GM19351 (cell line): Measurements from ENCODE around the gene CCND1.
"Not testable (repeated sequence)": the region's sequence is repeated elsewhere in the genome, so short reads cannot be mapped to it uniquely, and the experiment has no call there.

Source experiments
- ATAC-seq: cut with Tn5 transposase; IDR thresholded peaks from one replicate; pipeline ENCODE4 v1.9.1; 2021; ENCODE audit warnings: mild to moderate bottlenecking, moderate library complexity; ENCODE audit not compliant: unreplicated experiment

CCND1 gene

DNA sequence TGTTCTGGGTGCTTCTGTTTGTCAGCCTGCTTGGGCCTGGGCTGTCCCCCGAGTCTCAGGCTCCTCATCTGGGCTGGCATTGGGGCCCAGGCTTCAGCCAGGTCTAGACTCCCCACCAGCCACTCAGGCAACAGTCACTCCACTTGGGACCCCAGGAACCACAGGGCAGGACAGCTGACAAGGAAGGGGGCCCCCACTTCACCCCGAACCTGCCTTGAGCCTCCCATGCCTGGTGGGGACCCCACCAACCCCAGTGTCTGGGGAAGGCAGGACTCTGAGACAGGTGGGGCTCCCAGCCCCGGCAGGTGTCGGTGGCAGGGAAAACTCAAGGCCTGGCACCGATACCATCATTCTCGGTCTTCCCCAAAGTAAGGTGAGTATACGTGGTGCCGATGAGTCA lies 45.9 kb downstream of the CCND1 start:
- ATAC-seq: no peak

- ATAC-seq: not testable (repeated sequence)
Measured at GRCh38 chr11:69687969-69688771, 47.2 kb downstream of the CCND1 start.

GRCh38 chr11:69689484-69690319 lies 48.7 kb downstream of the CCND1 start:
- no peak for ATAC-seq

GRCh38 chr11:69691463-69691862 lies 50.5 kb downstream of the CCND1 start:
- no peak for ATAC-seq

DNA sequence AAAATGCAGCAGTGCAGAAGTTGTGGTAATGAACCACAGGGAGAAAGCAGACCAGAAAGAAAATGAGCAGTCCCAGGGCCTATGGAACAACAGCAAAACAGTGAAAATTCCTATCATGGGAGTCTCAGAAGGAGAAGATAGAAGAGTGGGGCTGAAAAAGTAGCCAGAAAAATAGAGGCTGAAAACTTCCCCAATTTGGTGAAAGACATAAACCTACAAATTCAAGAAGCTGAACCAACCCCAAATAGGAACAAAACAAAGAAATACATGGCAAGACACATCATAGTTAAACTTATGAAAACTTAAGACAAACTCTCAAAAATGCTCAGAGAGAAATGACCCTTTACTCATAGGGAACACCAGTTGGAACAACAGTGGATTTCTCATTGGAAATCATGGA lies 51.5 kb downstream of the CCND1 start:
- ATAC-seq: no peak

- ATAC-seq: no peak
Measured at GRCh38 chr11:69694781-69695180, 53.8 kb downstream of the CCND1 start.

GRCh38 chr11:69695581-69695980 lies 54.6 kb downstream of the CCND1 start:
- ATAC-seq: no peak

DNA sequence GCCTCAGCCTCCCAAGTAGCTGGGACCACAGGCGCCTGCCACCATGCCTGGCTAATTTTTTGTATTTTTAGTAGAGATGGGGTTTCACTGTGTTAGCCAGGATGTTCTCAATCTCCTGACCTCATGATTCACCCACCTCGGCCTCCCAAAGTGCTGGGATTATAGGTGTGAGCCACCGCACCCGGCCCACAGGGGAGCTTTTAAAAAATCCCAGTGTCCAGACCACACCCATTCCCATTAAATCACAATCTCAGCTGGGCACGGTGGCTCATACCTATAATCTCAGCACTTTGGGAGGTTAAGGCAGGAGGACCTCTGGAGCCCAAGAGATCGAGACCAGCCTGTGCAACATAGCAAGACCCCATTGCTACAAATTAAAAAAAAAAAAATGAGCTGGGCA lies 55.0 kb downstream of the CCND1 start:
- not testable (repeated sequence) for ATAC-seq

GRCh38 chr11:69696749-69697468 lies 56.0 kb downstream of the CCND1 start:
- ATAC-seq: no peak

DNA sequence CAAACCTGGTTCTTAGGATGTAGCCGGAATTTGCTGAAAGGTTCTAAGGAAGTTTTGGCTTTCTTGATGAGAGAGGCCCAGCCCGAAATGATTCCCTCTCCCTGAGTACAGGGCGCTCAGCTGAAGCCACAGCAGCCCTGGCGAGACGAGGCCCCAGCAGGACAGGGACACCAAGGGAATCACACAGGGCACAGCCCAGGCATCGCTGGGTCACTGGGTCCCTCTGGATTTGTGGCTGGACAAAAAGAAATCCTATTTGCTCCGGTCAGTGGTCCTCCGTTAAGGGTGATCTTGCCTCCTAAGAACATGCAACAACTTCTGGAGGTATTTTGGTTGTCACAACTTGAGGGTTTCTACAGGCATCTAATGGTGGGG lies 56.5 kb downstream of the CCND1 start:
- no peak for ATAC-seq

GRCh38 chr11:69697861-69698260 lies 56.9 kb downstream of the CCND1 start:
- ATAC-seq: no peak

- ATAC-seq: no peak
Measured at GRCh38 chr11:69698362-69698761, 57.4 kb downstream of the CCND1 start.

DNA sequence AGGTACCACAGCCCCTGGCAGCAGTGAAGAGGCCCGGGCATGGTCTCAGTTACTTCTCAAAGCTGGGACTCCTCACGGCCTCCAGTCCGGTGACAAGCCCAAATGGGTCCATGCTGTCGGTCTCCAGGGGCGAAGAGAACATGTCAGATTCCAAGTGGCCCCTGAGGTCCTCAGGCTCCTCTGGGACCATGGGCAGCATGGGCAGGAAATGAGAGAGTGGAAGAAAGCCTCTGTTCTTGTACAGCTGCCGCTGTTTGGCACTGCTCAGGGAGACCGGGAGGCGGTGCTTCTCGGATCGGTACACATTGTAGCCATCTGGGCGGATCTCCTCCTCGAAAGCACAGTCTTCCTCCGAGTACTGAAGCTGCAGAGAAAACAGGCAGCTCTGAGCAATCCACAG lies 58.3 kb downstream of the CCND1 start:
- no peak for ATAC-seq

DNA sequence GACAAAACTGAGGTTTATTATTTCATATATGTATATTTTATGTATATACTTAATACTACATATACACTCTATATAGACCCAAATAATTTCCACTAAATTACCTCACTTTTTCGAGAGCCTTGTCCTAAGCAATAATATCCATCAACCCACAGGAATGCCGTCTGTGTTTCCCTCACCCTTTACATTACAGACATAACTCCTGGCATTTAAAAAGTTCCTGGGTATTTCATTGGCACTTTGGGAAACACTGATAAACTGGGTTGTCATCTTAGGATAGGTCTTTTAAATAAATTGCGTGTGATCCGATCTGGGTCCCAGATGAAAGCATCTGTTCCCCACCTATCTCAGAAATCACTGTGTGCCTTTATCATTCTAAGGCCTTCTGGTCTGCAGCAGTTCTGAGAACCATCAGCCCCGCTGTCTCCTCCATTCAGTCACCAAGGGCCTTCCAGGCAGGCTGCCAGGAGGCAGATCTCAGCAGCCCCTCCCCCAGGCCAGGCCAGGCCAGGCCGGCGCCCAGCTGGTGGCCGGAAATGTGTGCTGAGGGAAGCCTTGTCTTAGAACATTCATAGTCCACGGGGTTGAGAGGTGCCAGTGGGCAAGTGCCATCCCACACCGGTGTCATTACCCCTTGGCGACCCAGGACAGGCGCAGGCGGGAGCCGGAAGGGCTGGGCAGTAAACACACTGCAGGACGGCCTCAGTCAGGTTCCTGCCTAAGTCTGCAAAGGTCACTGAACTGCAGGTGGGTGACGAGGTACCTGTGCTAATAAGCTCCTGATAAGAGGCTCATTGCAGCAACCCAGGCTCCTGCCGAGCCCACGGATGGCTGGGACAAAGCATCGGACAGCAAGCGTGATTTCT lies 59.6 kb downstream of the CCND1 start:
- ATAC-seq: no peak

- no peak for ATAC-seq
Measured at GRCh38 chr11:69702239-69702691, 61.3 kb downstream of the CCND1 start.

DNA sequence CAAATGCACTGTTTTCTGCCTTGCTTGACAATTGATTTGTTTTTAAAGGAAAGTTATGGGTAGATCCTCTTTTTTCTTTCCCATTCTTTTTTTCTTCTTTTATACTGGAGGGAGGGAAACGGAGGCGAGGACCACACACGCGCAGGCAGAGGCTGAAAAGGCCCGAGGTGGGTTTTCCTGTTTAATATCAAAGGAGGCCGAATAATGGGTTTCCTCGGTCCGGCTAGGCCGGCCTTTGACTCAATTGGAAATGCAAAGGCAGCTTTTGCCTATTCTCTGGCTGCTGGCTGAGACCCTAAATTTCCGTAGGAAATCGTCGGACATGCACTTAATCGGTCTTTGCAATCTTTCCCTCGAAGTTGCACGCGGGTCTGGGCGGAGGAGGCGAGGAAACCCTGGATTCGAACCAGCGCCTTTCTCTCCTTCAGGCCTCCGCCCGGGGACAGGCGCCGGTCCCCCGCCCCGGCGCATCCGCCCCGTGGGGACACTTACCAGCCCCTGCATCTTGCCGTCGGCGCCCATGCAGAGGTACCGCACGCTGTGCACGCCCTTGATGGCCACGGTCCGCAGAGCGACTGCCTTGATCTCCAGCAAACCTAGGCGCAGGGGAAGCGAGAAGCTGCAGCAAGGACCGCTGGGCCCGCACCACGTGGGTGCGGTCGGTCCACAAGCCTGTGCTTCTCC lies 62.0 kb downstream of the CCND1 start:
- ATAC-seq: no peak

DNA sequence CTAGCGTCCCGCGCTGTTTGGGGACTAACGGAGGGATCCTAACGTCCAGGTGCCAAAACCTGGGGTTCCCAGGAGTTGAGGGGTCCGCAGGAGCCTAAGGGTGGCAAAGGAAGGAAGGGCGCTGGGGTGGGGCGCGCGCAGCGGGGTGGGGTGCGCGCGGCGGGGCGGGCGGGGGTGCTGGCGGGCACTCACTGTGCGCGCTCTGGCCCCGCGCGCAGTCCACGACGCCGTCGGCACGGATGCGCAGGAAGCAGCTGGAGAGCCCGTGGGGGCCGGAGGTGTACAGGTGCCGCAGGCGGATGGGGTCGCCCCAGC lies 62.5 kb downstream of the CCND1 start:
- ATAC-seq: no peak
